GM21717 (cell line): ENCODE results near the gene SORD.
A peak's percentile ranks its signal among the peaks of the same experiment; 100 is the strongest.

Source experiments
- ATAC-seq: cut with Tn5 transposase; IDR thresholded peaks from one replicate; pipeline ENCODE4 v1.9.1; 2021; ENCODE audit warnings: mild to moderate bottlenecking, moderate library complexity; ENCODE audit not compliant: unreplicated experiment

SORD gene

GRCh38 chr15:45114751-45115085 lies 91.7 kb downstream of the SORD start:
- no peak for ATAC-seq

GRCh38 chr15:45115312-45115820 lies 92.4 kb downstream of the SORD start:
- no peak for ATAC-seq

GRCh38 chr15:45116006-45116481 lies 93.0 kb downstream of the SORD start:
- no peak for ATAC-seq

GRCh38 chr15:45116482-45117307 lies 93.7 kb downstream of the SORD start:
- ATAC-seq = no peak

- ATAC-seq = no peak
Observed at GRCh38 chr15:45117308-45118130, 94.5 kb downstream of the SORD start.

- peak; percentile 79 for ATAC-seq
Observed at GRCh38 chr15:45118131-45118588, 95.2 kb downstream of the SORD start.

- no peak for ATAC-seq
Observed at GRCh38 chr15:45118996-45119395, 96.0 kb downstream of the SORD start.

GRCh38 chr15:45120081-45120972 lies 97.3 kb downstream of the SORD start:
- no peak for ATAC-seq

GRCh38 chr15:45121020-45121419 lies 98.0 kb downstream of the SORD start:
- no peak for ATAC-seq

GRCh38 chr15:45121706-45122417 lies 98.9 kb downstream of the SORD start:
- no peak for ATAC-seq

GRCh38 chr15:45122719-45123118 lies 99.7 kb downstream of the SORD start:
- no peak for ATAC-seq

GRCh38 chr15:45123397-45123796 lies 100.4 kb downstream of the SORD start:
- no peak for ATAC-seq

GRCh38 chr15:45126535-45127158 lies 103.7 kb downstream of the SORD start:
- ATAC-seq = no peak
